GM19099 (cell line): Measurements from ENCODE around the gene METTL26.
A peak's percentile ranks its signal among the peaks of the same experiment; 100 is the strongest.

Experiments
- POLR2A ChIP-seq: IDR thresholded peaks from 3 replicates; pipeline ENCODE4 v1.6.1; 2011; ENCODE audit warnings: low read depth; ENCODE audit not compliant: insufficient read length; ENCODE audit errors: extremely low read depth

The METTL26 gene

GRCh38 chr16:669666-670065 lies 33.6 kb upstream of the METTL26 start:
- no peak for TF ChIP-seq POLR2A

GRCh38 chr16:668519-669171 lies 32.5 kb upstream of the METTL26 start:
- no peak for TF ChIP-seq POLR2A

- TF ChIP-seq POLR2A, result peak; percentile 96
Measured at GRCh38 chr16:667780-668518, 31.8 kb upstream of the METTL26 start, which contains the start of gene RHOT2. TSS of gene RHOT2 (plus strand) at chr16:668132. CDS start at chr16:668200, 68 bp downstream.

- TF ChIP-seq POLR2A, result no peak
Measured at GRCh38 chr16:667113-667779, 31.1 kb upstream of the METTL26 start.

GRCh38 chr16:666572-666971 lies 30.5 kb upstream of the METTL26 start:
- TF ChIP-seq POLR2A, result no peak

- no peak for TF ChIP-seq POLR2A
Measured at GRCh38 chr16:662597-662996, 26.5 kb upstream of the METTL26 start.

GRCh38 chr16:662095-662494 lies 26.0 kb upstream of the METTL26 start:
- TF ChIP-seq POLR2A, result no peak

- no peak for TF ChIP-seq POLR2A
Measured at GRCh38 chr16:661184-661821, 25.2 kb upstream of the METTL26 start.

- no peak for TF ChIP-seq POLR2A
Measured at GRCh38 chr16:660459-661183, 24.5 kb upstream of the METTL26 start.

- TF ChIP-seq POLR2A, result no peak
Measured at GRCh38 chr16:660132-660458, 24.0 kb upstream of the METTL26 start.

- no peak for TF ChIP-seq POLR2A
Measured at GRCh38 chr16:659618-660017, 23.5 kb upstream of the METTL26 start.

- no peak for TF ChIP-seq POLR2A
Measured at GRCh38 chr16:658679-659571, 22.8 kb upstream of the METTL26 start.

- no peak for TF ChIP-seq POLR2A
Measured at GRCh38 chr16:657487-657886, 21.4 kb upstream of the METTL26 start.

- TF ChIP-seq POLR2A, result no peak
Measured at GRCh38 chr16:654034-654433, 17.9 kb upstream of the METTL26 start.

- no peak for TF ChIP-seq POLR2A
Measured at GRCh38 chr16:652454-653305, 16.6 kb upstream of the METTL26 start.
